ENCODE data around the gene SLC7A1.
A peak's percentile ranks its signal among the peaks of the same experiment; 100 is the strongest.

Gene SLC7A1

GRCh38 chr13:29571876-29572570 lies 23.5 kb downstream of the SLC7A1 start:
- no peak overlapping the region for H3K4me3 ChIP-seq (ENCODE audit: low read length)
- H3K4me1 ChIP-seq (ENCODE audit: insufficient read depth, low read length), result peaks cover 36% of the 10 kb centered on the region
- H3K27me3 ChIP-seq (ENCODE audit: insufficient read depth, low read length), result no peaks in the 10 kb centered on the region
- no peak overlapping the region for H3K9ac ChIP-seq (ENCODE audit: low read depth, low read length)
- no peak overlapping the region for H3K27ac ChIP-seq (ENCODE audit: low read depth, low read length)
- WGBS, result 92% methylated on average over 17 of the region's 17 CpGs
- H3K36me3 ChIP-seq (ENCODE audit: insufficient read depth, low read length), result peaks cover 3% of the 10 kb centered on the region; the same call in 1 of the 2 replicates
- H3K9me3 ChIP-seq (ENCODE audit: insufficient read depth, low read depth, low read length), result no peaks in the 10 kb centered on the region

GRCh38 chr13:29570051-29570654 lies 25.3 kb downstream of the SLC7A1 start:
- Histone ChIP-seq H3K9me3 (ENCODE audit: insufficient read depth, low read depth, low read length) (no peaks in the 10 kb centered on the region), H3K4me1 (ENCODE audit: insufficient read depth, low read length) (peaks cover 43% of the 10 kb centered on the region), H3K4me3 (ENCODE audit: low read length) (no peak overlapping the region), H3K9ac (ENCODE audit: low read depth, low read length) (no peak overlapping the region), H3K36me3 (ENCODE audit: insufficient read depth, low read length) (no peaks in the 10 kb centered on the region), H3K27ac (ENCODE audit: low read depth, low read length) (no peak overlapping the region), H3K27me3 (ENCODE audit: insufficient read depth, low read length) (no peaks in the 10 kb centered on the region)
- 91% methylated on average over 15 of the region's 15 CpGs for WGBS

- no peak overlapping the region for H3K4me3 ChIP-seq (ENCODE audit: low read length)
- no peaks in the 10 kb centered on the region for H3K9me3 ChIP-seq (ENCODE audit: insufficient read depth, low read depth, low read length)
- no peaks in the 10 kb centered on the region for H3K27me3 ChIP-seq (ENCODE audit: insufficient read depth, low read length)
- no peak overlapping the region for H3K9ac ChIP-seq (ENCODE audit: low read depth, low read length)
- H3K4me1 ChIP-seq (ENCODE audit: insufficient read depth, low read length), result peaks cover 50% of the 10 kb centered on the region
- H3K27ac ChIP-seq (ENCODE audit: low read depth, low read length), result 0 out of 2 replicates have a peak overlapping the region, but pooled peaks have one; percentile 4
- H3K36me3 ChIP-seq (ENCODE audit: insufficient read depth, low read length), result no peaks in the 10 kb centered on the region
- 79% methylated on average over 8 of the region's 8 CpGs for WGBS
These were observed 26.0 kb downstream of the SLC7A1 start for GRCh38 chr13:29569253-29570050.

- no peaks in the 10 kb centered on the region for H3K27me3 ChIP-seq (ENCODE audit: insufficient read depth, low read length)
- no peak overlapping the region for H3K27ac ChIP-seq (ENCODE audit: low read depth, low read length)
- 90% methylated on average over 9 of the region's 9 CpGs for WGBS
- H3K9me3 ChIP-seq (ENCODE audit: insufficient read depth, low read depth, low read length), result no peaks in the 10 kb centered on the region
- no peak overlapping the region for H3K4me3 ChIP-seq (ENCODE audit: low read length)
- H3K36me3 ChIP-seq (ENCODE audit: insufficient read depth, low read length), result no peaks in the 10 kb centered on the region
- no peak overlapping the region for H3K9ac ChIP-seq (ENCODE audit: low read depth, low read length)
- peaks cover 56% of the 10 kb centered on the region for H3K4me1 ChIP-seq (ENCODE audit: insufficient read depth, low read length)
These were observed 26.8 kb downstream of the SLC7A1 start for GRCh38 chr13:29568731-29569130.

GRCh38 chr13:29567411-29567810 lies 28.1 kb downstream of the SLC7A1 start:
- H3K27me3 ChIP-seq (ENCODE audit: insufficient read depth, low read length), result no peaks in the 10 kb centered on the region
- H3K27ac ChIP-seq (ENCODE audit: low read depth, low read length), result no peak overlapping the region
- H3K36me3 ChIP-seq (ENCODE audit: insufficient read depth, low read length), result no peaks in the 10 kb centered on the region
- H3K4me1 ChIP-seq (ENCODE audit: insufficient read depth, low read length), result peaks cover 64% of the 10 kb centered on the region
- 92% methylated on average over 9 of the region's 9 CpGs for WGBS
- no peaks in the 10 kb centered on the region for H3K9me3 ChIP-seq (ENCODE audit: insufficient read depth, low read depth, low read length)
- H3K9ac ChIP-seq (ENCODE audit: low read depth, low read length), result no peak overlapping the region
- H3K4me3 ChIP-seq (ENCODE audit: low read length), result no peak overlapping the region

GRCh38 chr13:29566206-29566605 lies 29.3 kb downstream of the SLC7A1 start:
- WGBS, result 95% methylated on average over 7 of the region's 7 CpGs
- Histone ChIP-seq H3K4me3 (ENCODE audit: low read length) (no peak overlapping the region), H3K27ac (ENCODE audit: low read depth, low read length) (no peak overlapping the region), H3K27me3 (ENCODE audit: insufficient read depth, low read length) (no peaks in the 10 kb centered on the region), H3K9me3 (ENCODE audit: insufficient read depth, low read depth, low read length) (no peaks in the 10 kb centered on the region), H3K36me3 (ENCODE audit: insufficient read depth, low read length) (no peaks in the 10 kb centered on the region), H3K4me1 (ENCODE audit: insufficient read depth, low read length) (peaks cover 66% of the 10 kb centered on the region), H3K9ac (ENCODE audit: low read depth, low read length) (no peak overlapping the region)

- H3K4me3 ChIP-seq (ENCODE audit: low read length), result no peak overlapping the region
- H3K27ac ChIP-seq (ENCODE audit: low read depth, low read length), result no peak overlapping the region
- H3K27me3 ChIP-seq (ENCODE audit: insufficient read depth, low read length), result no peaks in the 10 kb centered on the region
- H3K9me3 ChIP-seq (ENCODE audit: insufficient read depth, low read depth, low read length), result no peaks in the 10 kb centered on the region
- no peaks in the 10 kb centered on the region for H3K36me3 ChIP-seq (ENCODE audit: insufficient read depth, low read length)
- no peak overlapping the region for H3K9ac ChIP-seq (ENCODE audit: low read depth, low read length)
- H3K4me1 ChIP-seq (ENCODE audit: insufficient read depth, low read length), result peaks cover 60% of the 10 kb centered on the region
These were observed 30.7 kb downstream of the SLC7A1 start for GRCh38 chr13:29564818-29565217.

- H3K9ac ChIP-seq (ENCODE audit: low read depth, low read length), result no peak overlapping the region
- no peaks in the 10 kb centered on the region for H3K36me3 ChIP-seq (ENCODE audit: insufficient read depth, low read length)
- H3K27me3 ChIP-seq (ENCODE audit: insufficient read depth, low read length), result no peaks in the 10 kb centered on the region
- no peaks in the 10 kb centered on the region for H3K9me3 ChIP-seq (ENCODE audit: insufficient read depth, low read depth, low read length)
- 96% methylated on average over 5 of the region's 5 CpGs for WGBS
- no peak overlapping the region for H3K4me3 ChIP-seq (ENCODE audit: low read length)
- H3K27ac ChIP-seq (ENCODE audit: low read depth, low read length), result no peak overlapping the region
- H3K4me1 ChIP-seq (ENCODE audit: insufficient read depth, low read length), result peaks cover 57% of the 10 kb centered on the region
These were observed 31.1 kb downstream of the SLC7A1 start for GRCh38 chr13:29564373-29564772.

- H3K4me3 ChIP-seq (ENCODE audit: low read length), result no peak overlapping the region
- H3K36me3 ChIP-seq (ENCODE audit: insufficient read depth, low read length), result no peaks in the 10 kb centered on the region
- WGBS, result 84% methylated on average over 6 of the region's 6 CpGs
- no peak overlapping the region for H3K9ac ChIP-seq (ENCODE audit: low read depth, low read length)
- H3K4me1 ChIP-seq (ENCODE audit: insufficient read depth, low read length), result peaks cover 52% of the 10 kb centered on the region
- H3K9me3 ChIP-seq (ENCODE audit: insufficient read depth, low read depth, low read length), result no peaks in the 10 kb centered on the region
- H3K27me3 ChIP-seq (ENCODE audit: insufficient read depth, low read length), result no peaks in the 10 kb centered on the region
- H3K27ac ChIP-seq (ENCODE audit: low read depth, low read length), result no peak overlapping the region
These were observed 31.5 kb downstream of the SLC7A1 start for GRCh38 chr13:29563941-29564340.

- WGBS, result 69% methylated on average over 7 of the region's 7 CpGs
- Histone ChIP-seq H3K4me1 (ENCODE audit: insufficient read depth, low read length) (peaks cover 42% of the 10 kb centered on the region), H3K27ac (ENCODE audit: low read depth, low read length) (no peak overlapping the region), H3K4me3 (ENCODE audit: low read length) (no peak overlapping the region), H3K27me3 (ENCODE audit: insufficient read depth, low read length) (no peaks in the 10 kb centered on the region), H3K36me3 (ENCODE audit: insufficient read depth, low read length) (no peaks in the 10 kb centered on the region), H3K9me3 (ENCODE audit: insufficient read depth, low read depth, low read length) (no peaks in the 10 kb centered on the region), H3K9ac (ENCODE audit: low read depth, low read length) (no peak overlapping the region)
These were observed 32.6 kb downstream of the SLC7A1 start for GRCh38 chr13:29562786-29563438.

- peaks cover 37% of the 10 kb centered on the region for H3K4me1 ChIP-seq (ENCODE audit: insufficient read depth, low read length)
- H3K9me3 ChIP-seq (ENCODE audit: insufficient read depth, low read depth, low read length), result no peaks in the 10 kb centered on the region
- no peak overlapping the region for H3K9ac ChIP-seq (ENCODE audit: low read depth, low read length)
- no peak overlapping the region for H3K4me3 ChIP-seq (ENCODE audit: low read length)
- WGBS, result 74% methylated on average over 6 of the region's 6 CpGs
- H3K36me3 ChIP-seq (ENCODE audit: insufficient read depth, low read length), result no peaks in the 10 kb centered on the region
- no peak overlapping the region for H3K27ac ChIP-seq (ENCODE audit: low read depth, low read length)
- no peaks in the 10 kb centered on the region for H3K27me3 ChIP-seq (ENCODE audit: insufficient read depth, low read length)
These were observed 33.6 kb downstream of the SLC7A1 start for GRCh38 chr13:29561918-29562317.

All from HUES64 (cell line).